HL-60 (cell line): ENCODE results near the gene MGAT5B.

Experiments used
- DNase-seq, 2 experiments: peaks; one replicate each; pipeline ENCODE4 v3.0.0-alpha.2; 2010 to 2020; ENCODE audit warnings: low read depth in 1 of 2, low spot score in 1 of 2
- H3K27ac ChIP-seq: fragments of 250-450 bp; sonication (Bioruptor Pico); replicated peaks from 2 replicates; pipeline ENCODE4 v1.5.1; 2020; ENCODE audit warnings: mild to moderate bottlenecking, moderate library complexity
- H3K27me3 ChIP-seq: fragments of 250-450 bp; sonication (Bioruptor Pico); 2 replicates; pipeline ENCODE4 v1.5.1; 2021; ENCODE audit warnings: mild to moderate bottlenecking, moderate library complexity; ENCODE audit not compliant: insufficient read depth, poor library complexity, severe bottlenecking
- H3K4me3 ChIP-seq: replicated peaks from 2 replicates; pipeline ENCODE4 v1.5.1; 2011; ENCODE audit warnings: mild to moderate bottlenecking, control low read depth, low read length; ENCODE audit not compliant: insufficient read depth
- GABPA ChIP-seq: IDR thresholded peaks from 2 replicates; pipeline ENCODE4 v1.6.1; 2012; ENCODE audit warnings: low read depth
- POLR2AphosphoS5 ChIP-seq: IDR thresholded peaks from 2 replicates; pipeline ENCODE4 v1.6.1; 2012; ENCODE audit warnings: low read depth
- SPI1 ChIP-seq: IDR thresholded peaks from 2 replicates; pipeline ENCODE4 v1.6.1; 2012; ENCODE audit warnings: low read depth, mild to moderate bottlenecking, borderline replicate concordance
- TF ChIP-seq, protein P1 (sequence below): IDR thresholded peaks from one replicate; pipeline ENCODE4 v1.5.1; 2011; ENCODE audit warnings: low read length, control low read depth, inconsistent platforms; ENCODE audit not compliant: insufficient read depth
- TF ChIP-seq, protein P2 (sequence below): IDR thresholded peaks from 2 replicates; pipeline ENCODE4 v1.6.1; 2012; ENCODE audit warnings: low read depth; ENCODE audit not compliant: insufficient replicate concordance

The MGAT5B gene

DNA sequence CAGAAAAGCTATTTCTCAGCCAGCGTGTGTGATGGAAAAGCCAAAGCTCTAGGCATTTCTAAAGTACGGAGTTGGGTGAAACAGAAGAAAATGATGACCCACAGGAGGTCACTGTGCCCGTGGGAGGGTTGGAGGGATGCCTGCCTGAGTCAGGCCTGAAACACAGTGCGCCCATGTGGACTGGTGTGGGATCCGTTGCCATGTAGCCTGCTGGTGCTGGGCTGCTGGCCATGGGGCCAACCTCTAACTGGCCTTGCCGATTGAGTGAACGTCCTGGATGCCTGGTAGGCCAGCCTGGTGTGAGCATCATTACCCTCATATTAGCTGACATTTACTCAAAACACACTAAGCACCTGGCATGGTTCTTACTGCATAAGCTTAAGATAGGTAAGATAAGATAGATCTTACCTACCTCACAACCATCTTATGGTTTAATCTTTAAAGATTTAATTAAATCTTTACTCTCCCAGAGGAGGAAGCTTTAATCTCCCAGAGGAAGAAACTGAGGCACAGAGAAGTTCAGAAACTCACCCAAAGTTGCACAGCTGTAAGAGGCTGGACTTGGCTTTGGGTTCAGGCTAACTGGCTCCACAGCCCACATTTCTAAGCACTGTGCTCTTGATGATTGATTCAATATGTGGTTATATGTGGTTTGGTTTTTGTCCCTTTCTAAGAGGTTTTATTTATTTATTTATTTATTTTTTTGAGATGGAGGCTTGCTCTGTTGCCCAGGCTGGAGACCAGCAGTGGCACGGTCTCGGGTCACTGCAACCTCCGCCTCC lies 15.7 kb downstream of the MGAT5B start:
- DNase-seq = no peak
- Histone ChIP-seq H3K27ac (no peak overlapping the region), H3K27me3 (peaks cover 3% of the 10 kb centered on the region), H3K4me3 (no peak overlapping the region)
- TF ChIP-seq POLR2AphosphoS5 (no peak), SPI1 (no peak), GABPA (no peak)
- TF ChIP-seq, protein P1, sequence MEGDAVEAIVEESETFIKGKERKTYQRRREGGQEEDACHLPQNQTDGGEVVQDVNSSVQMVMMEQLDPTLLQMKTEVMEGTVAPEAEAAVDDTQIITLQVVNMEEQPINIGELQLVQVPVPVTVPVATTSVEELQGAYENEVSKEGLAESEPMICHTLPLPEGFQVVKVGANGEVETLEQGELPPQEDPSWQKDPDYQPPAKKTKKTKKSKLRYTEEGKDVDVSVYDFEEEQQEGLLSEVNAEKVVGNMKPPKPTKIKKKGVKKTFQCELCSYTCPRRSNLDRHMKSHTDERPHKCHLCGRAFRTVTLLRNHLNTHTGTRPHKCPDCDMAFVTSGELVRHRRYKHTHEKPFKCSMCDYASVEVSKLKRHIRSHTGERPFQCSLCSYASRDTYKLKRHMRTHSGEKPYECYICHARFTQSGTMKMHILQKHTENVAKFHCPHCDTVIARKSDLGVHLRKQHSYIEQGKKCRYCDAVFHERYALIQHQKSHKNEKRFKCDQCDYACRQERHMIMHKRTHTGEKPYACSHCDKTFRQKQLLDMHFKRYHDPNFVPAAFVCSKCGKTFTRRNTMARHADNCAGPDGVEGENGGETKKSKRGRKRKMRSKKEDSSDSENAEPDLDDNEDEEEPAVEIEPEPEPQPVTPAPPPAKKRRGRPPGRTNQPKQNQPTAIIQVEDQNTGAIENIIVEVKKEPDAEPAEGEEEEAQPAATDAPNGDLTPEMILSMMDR = no peak
- TF ChIP-seq, protein P2, sequence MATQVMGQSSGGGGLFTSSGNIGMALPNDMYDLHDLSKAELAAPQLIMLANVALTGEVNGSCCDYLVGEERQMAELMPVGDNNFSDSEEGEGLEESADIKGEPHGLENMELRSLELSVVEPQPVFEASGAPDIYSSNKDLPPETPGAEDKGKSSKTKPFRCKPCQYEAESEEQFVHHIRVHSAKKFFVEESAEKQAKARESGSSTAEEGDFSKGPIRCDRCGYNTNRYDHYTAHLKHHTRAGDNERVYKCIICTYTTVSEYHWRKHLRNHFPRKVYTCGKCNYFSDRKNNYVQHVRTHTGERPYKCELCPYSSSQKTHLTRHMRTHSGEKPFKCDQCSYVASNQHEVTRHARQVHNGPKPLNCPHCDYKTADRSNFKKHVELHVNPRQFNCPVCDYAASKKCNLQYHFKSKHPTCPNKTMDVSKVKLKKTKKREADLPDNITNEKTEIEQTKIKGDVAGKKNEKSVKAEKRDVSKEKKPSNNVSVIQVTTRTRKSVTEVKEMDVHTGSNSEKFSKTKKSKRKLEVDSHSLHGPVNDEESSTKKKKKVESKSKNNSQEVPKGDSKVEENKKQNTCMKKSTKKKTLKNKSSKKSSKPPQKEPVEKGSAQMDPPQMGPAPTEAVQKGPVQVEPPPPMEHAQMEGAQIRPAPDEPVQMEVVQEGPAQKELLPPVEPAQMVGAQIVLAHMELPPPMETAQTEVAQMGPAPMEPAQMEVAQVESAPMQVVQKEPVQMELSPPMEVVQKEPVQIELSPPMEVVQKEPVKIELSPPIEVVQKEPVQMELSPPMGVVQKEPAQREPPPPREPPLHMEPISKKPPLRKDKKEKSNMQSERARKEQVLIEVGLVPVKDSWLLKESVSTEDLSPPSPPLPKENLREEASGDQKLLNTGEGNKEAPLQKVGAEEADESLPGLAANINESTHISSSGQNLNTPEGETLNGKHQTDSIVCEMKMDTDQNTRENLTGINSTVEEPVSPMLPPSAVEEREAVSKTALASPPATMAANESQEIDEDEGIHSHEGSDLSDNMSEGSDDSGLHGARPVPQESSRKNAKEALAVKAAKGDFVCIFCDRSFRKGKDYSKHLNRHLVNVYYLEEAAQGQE = no peak

DNA sequence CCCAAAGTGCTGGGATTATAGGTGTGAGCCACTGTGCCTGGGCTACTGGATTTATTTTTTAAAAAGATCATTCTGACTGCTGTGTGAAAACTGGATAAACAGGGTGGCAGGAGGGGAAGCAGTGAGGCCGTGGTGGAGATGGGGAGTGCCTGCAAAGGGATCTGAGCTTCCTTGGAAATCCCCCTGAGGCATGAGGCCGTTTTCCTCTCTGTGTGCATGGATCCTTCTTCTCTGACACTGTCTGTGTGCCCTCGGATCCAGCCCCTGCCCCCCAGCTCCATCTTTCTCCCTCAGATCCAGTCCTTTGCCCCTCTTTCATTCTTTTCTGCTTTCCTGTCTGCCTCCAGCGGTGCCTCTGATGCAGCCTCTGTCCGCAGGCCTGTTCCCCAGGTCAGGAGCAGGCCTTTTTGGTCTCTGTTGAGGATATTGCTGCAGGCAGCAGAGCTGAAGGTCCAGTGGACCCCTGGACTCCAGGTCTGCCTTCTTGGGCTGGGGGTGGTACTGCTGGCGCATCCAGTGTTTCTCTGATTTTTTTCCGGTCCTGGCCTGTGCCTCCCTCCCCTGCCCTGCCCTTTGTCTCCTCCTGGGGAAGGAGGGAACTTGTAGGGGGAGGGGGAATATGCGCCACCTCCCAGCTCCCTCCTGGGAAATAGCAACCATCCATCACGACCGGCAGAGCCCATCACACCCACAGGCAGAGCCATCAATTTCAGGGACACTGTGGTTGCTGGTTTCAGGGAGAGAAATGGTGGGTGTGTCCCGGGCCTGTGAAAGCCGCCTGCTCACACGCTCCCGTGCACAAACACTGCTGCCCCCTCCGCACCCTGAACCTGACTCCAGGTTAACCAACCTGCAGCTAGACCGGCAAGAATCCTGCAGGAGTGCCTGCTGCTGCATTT lies 17.0 kb downstream of the MGAT5B start:
- TF ChIP-seq, protein P1 = no peak
- TF ChIP-seq, protein P2 = no peak
- TF ChIP-seq SPI1 (no peak), GABPA (no peak), POLR2AphosphoS5 (no peak)
- H3K4me3 ChIP-seq = no peak overlapping the region
- peaks cover 3% of the 10 kb centered on the region for H3K27me3 ChIP-seq
- DNase-seq = no peak
- H3K27ac ChIP-seq = no peak overlapping the region

DNA sequence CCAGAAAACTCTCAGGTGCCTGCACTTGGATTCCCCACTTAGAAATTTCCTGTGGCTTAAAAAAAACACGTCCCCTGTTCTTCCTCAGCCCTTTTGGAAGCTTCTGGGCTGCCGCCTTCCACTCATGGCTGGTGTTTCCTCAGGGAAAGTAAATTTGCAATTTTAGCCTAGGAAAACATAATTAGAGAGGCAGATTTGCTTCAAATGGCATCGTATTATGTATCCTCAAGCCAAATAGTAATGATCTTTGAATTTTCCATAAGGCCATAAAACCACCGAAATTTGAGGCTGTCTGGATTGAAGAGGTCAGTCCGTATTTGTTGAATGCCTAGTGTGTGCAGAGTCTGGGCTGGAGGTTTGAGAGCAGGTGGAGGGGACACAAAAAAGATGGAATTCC lies 17.7 kb downstream of the MGAT5B start:
- Histone ChIP-seq H3K4me3 (no peak overlapping the region), H3K27me3 (peaks cover 3% of the 10 kb centered on the region), H3K27ac (no peak overlapping the region)
- TF ChIP-seq SPI1 (no peak), POLR2AphosphoS5 (no peak), GABPA (no peak)
- TF ChIP-seq, protein P2 = no peak
- TF ChIP-seq, protein P1 = no peak
- DNase-seq = no peak
